ENCODE results near the gene URM1. TPM values are rescaled to one million over a fixed set of nuclear protein-coding genes. Genes with fewer than 3 reads are reported as not detected.
A peak's percentile ranks its signal among the peaks of the same experiment; 100 is the strongest.
"Not testable (repeated sequence)": the region's sequence is repeated elsewhere in the genome, so short reads cannot be mapped to it uniquely, and the experiment has no call there.

URM1 gene
- total and polyA plus RNA-seq, 2 donors (not counting 1 experiment from before 2014, with no cell fraction given) = 28.6 to 35.3 TPM

- no peak overlapping the region for H3K4me3 ChIP-seq (replicated peaks in 1 of 4; ENCODE audit: control extremely low read depth in 1 of 4, insufficient read depth in 1 of 4, low read depth in 3 of 4, low read length in 4 of 4)
- no peak overlapping the region for H3K27ac ChIP-seq (ENCODE audit: insufficient read depth, low read length)
- H3K79me2 ChIP-seq (ENCODE audit: control insufficient read depth, insufficient read depth, low read length) = no peaks in the 10 kb centered on the region
- H4K20me1 ChIP-seq (ENCODE audit: control insufficient read depth, extremely low read depth, insufficient read depth, low read length) = no peaks in the 10 kb centered on the region
- H3K36me3 ChIP-seq (ENCODE audit: control insufficient read depth, insufficient read depth, low read length) = peaks cover 8% of the 10 kb centered on the region
- peaks cover 10% of the 10 kb centered on the region for H3K4me1 ChIP-seq (ENCODE audit: control insufficient read depth, extremely low read depth, insufficient read depth, low read length)
- no peak overlapping the region for H2AFZ ChIP-seq (ENCODE audit: low read length)
- DNase-seq (ENCODE audit: low read depth in 2 of 2) = no peak
- no peaks in the 10 kb centered on the region for H3K9me3 ChIP-seq (ENCODE audit: control insufficient read depth, insufficient read depth, low read depth, low read length)
- H3K27me3 ChIP-seq (ENCODE audit: control insufficient read depth, insufficient read depth, low read length) = no peaks in the 10 kb centered on the region
- H3K9ac ChIP-seq (ENCODE audit: insufficient read depth, low read length) = no peak overlapping the region
- H3K4me2 ChIP-seq (ENCODE audit: extremely low read depth, insufficient read depth, low read length) = no peak overlapping the region
- TF ChIP-seq EZH2 (IDR thresholded peaks at IDR 0.05; ENCODE audit: low read length, missing control alignments) = no peak
These were observed 51.6 kb downstream of the URM1 start for GRCh38 chr9:128422783-128423150.

GRCh38 chr9:128423356-128423755 lies 52.2 kb downstream of the URM1 start:
- not testable (repeated sequence) for H3K27ac ChIP-seq (ENCODE audit: insufficient read depth, low read length); H3K79me2 ChIP-seq (ENCODE audit: control insufficient read depth, insufficient read depth, low read length); H3K9ac ChIP-seq (ENCODE audit: insufficient read depth, low read length); H3K27me3 ChIP-seq (ENCODE audit: control insufficient read depth, insufficient read depth, low read length); H3K9me3 ChIP-seq (ENCODE audit: control insufficient read depth, insufficient read depth, low read depth, low read length); DNase-seq (ENCODE audit: low read depth in 2 of 2); H3K36me3 ChIP-seq (ENCODE audit: control insufficient read depth, insufficient read depth, low read length); H2AFZ ChIP-seq (ENCODE audit: low read length); H3K4me3 ChIP-seq (replicated peaks in 1 of 4; ENCODE audit: control extremely low read depth in 1 of 4, insufficient read depth in 1 of 4, low read depth in 3 of 4, low read length in 4 of 4); H4K20me1 ChIP-seq (ENCODE audit: control insufficient read depth, extremely low read depth, insufficient read depth, low read length); H3K4me2 ChIP-seq (ENCODE audit: extremely low read depth, insufficient read depth, low read length)
- peaks cover 10% of the 10 kb centered on the region for H3K4me1 ChIP-seq (ENCODE audit: control insufficient read depth, extremely low read depth, insufficient read depth, low read length)

- no peaks in the 10 kb centered on the region for H3K27me3 ChIP-seq (ENCODE audit: control insufficient read depth, insufficient read depth, low read length)
- H3K36me3 ChIP-seq (ENCODE audit: control insufficient read depth, insufficient read depth, low read length) = peaks cover 8% of the 10 kb centered on the region
- no peak overlapping the region for H3K9ac ChIP-seq (ENCODE audit: insufficient read depth, low read length)
- H3K4me3 ChIP-seq (replicated peaks in 1 of 4; ENCODE audit: control extremely low read depth in 1 of 4, insufficient read depth in 1 of 4, low read depth in 3 of 4, low read length in 4 of 4) = no peak overlapping the region
- TF ChIP-seq EZH2 (IDR thresholded peaks at IDR 0.05; ENCODE audit: low read length, missing control alignments) = no peak
- TF ChIP-seq CTCF (conservative IDR thresholded peaks at IDR 0.05 in 1 of 2, IDR thresholded peaks at IDR 0.05 in 1 of 2; ENCODE audit: low read depth in 1 of 2, low read length in 2 of 2) = no peak
- no peaks in the 10 kb centered on the region for H3K79me2 ChIP-seq (ENCODE audit: control insufficient read depth, insufficient read depth, low read length)
- H3K4me2 ChIP-seq (ENCODE audit: extremely low read depth, insufficient read depth, low read length) = no peak overlapping the region
- no peak overlapping the region for H3K27ac ChIP-seq (ENCODE audit: insufficient read depth, low read length)
- no peak for DNase-seq (ENCODE audit: low read depth in 2 of 2)
- no peak overlapping the region for H2AFZ ChIP-seq (ENCODE audit: low read length)
- H4K20me1 ChIP-seq (ENCODE audit: control insufficient read depth, extremely low read depth, insufficient read depth, low read length) = no peaks in the 10 kb centered on the region
- peaks cover 7% of the 10 kb centered on the region for H3K4me1 ChIP-seq (ENCODE audit: control insufficient read depth, extremely low read depth, insufficient read depth, low read length)
- no peaks in the 10 kb centered on the region for H3K9me3 ChIP-seq (ENCODE audit: control insufficient read depth, insufficient read depth, low read depth, low read length)
These were observed 53.1 kb downstream of the URM1 start for GRCh38 chr9:128424268-128424780.

GRCh38 chr9:128428644-128429512 lies 57.7 kb downstream of the URM1 start:
- DNase-seq (ENCODE audit: low read depth in 2 of 2) = peak in 1 of 2 donors; percentile 82

More at GRCh38 chr9:128428644-128429512, 57.7 kb downstream of the URM1 start:
- Histone ChIP-seq H3K79me2 (ENCODE audit: control insufficient read depth, insufficient read depth, low read length) (no peaks in the 10 kb centered on the region), H3K36me3 (ENCODE audit: control insufficient read depth, insufficient read depth, low read length) (peaks cover 7% of the 10 kb centered on the region), H2AFZ (ENCODE audit: low read length) (no peak overlapping the region), H3K9me3 (ENCODE audit: control insufficient read depth, insufficient read depth, low read depth, low read length) (no peaks in the 10 kb centered on the region), H3K27ac (ENCODE audit: insufficient read depth, low read length) (no peak overlapping the region), H3K4me1 (ENCODE audit: control insufficient read depth, extremely low read depth, insufficient read depth, low read length) (no peaks in the 10 kb centered on the region), H3K4me3 (replicated peaks in 1 of 4; ENCODE audit: control extremely low read depth in 1 of 4, insufficient read depth in 1 of 4, low read depth in 3 of 4, low read length in 4 of 4) (no peak overlapping the region), H4K20me1 (ENCODE audit: control insufficient read depth, extremely low read depth, insufficient read depth, low read length) (no peaks in the 10 kb centered on the region), H3K9ac (ENCODE audit: insufficient read depth, low read length) (no peak overlapping the region), H3K4me2 (ENCODE audit: extremely low read depth, insufficient read depth, low read length) (no peak overlapping the region), H3K27me3 (ENCODE audit: control insufficient read depth, insufficient read depth, low read length) (no peaks in the 10 kb centered on the region)
- TF ChIP-seq CTCF (conservative IDR thresholded peaks at IDR 0.05 in 1 of 2, IDR thresholded peaks at IDR 0.05 in 1 of 2; ENCODE audit: low read depth in 1 of 2, low read length in 2 of 2) (no peak), EZH2 (IDR thresholded peaks at IDR 0.05; ENCODE audit: low read length, missing control alignments) (no peak)

Data from fibroblast of lung (primary cell).